Forelimb muscle (tissue), 1 donor: ENCODE measurements around the gene SLC6A17. TPM values are rescaled to one million over a fixed set of nuclear protein-coding genes. Genes with fewer than 3 reads are reported as not detected.

Experiments
- DNase-seq: peaks from one replicate; pipeline ENCODE4 v3.0.0-alpha.2; 2013; ENCODE audit warnings: low read depth
- polyA plus RNA-seq: library from polyadenylated mRNA; unstranded; fragments of 120-200 nt; gene quantifications from one replicate; pipeline ENCODE4 v1.2.1, GENCODE V29; 2013; ENCODE audit not compliant: insufficient read length

The SLC6A17 gene
- polyA plus RNA-seq, 1 donor, result 0.25 TPM

DNA sequence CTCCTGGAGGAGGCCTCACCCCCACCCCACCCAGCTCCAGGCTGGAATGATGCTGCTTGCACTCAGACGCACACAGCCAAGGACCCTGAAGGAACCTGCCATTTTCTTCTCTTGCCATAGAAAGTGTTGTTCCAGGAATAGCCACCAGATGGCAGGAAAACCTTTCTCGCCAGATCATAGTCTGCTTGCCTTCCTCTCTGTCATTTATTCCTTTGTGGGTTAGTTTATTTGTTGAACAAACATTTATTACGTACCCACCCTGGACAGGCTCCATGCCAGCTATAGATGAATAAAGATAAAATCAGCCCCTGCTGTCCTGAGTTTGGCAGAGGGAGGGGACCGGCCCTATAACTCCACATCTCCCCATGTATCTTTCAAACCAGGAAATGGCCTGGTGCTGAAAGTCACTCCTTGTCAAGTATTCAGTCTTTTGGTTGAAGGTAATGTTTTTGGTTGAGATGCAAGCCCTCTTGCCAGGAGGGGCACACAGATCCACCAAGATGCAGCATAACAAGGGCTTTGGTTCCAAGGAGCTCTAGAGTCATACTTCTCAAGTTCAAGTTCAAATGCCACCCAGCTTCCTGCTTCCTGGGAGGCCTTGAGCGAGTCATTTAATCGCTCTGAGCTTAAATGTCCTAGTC is 52.8 kb downstream of the SLC6A17 start:
- no peak for DNase-seq

DNA sequence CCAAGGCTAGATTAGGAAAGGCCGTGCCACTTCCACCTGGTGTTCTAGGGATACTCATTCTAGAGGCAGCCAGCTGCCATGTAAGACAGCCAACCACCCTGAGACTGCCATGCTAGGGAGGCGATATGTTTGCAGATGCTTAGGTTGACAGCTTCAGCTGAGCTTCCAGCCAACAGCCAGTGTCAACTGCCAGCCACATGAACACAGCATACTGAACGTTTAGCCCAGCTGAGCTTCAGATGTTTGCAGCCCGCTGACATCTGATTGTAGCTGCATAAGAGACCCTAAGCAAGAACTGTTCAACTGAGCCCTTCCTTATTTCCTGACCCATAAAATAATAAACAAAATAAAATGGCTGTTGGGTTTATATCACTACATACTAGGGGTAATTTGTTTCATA is 54.9 kb downstream of the SLC6A17 start:
- no peak for DNase-seq

DNA sequence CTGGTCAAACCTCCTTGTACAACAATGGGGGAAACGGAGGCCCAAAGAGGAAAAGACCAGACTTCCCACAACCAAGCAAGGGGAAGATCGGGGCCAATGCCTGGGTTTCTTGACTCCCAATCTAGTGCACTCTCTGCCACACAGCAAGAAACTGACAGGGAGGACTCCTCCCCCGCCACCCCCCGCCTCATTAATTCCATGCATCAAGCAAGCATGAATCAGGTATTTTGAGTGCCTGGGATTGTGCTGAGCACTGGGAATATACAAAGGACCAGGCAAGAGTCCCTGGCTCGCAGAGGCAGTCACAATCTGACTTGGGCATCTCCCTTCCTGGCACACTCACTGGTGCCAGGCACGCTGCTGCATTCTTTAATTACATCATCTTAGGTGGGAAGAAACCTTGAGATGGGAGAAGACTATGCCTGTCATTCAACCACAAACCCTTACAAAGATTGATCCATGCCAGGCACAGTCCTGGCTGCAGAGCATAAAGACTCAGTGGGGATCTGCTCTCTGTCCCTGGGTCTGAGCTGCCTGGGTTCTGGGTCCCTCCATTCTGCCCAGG is 55.4 kb downstream of the SLC6A17 start:
- no peak for DNase-seq

DNA sequence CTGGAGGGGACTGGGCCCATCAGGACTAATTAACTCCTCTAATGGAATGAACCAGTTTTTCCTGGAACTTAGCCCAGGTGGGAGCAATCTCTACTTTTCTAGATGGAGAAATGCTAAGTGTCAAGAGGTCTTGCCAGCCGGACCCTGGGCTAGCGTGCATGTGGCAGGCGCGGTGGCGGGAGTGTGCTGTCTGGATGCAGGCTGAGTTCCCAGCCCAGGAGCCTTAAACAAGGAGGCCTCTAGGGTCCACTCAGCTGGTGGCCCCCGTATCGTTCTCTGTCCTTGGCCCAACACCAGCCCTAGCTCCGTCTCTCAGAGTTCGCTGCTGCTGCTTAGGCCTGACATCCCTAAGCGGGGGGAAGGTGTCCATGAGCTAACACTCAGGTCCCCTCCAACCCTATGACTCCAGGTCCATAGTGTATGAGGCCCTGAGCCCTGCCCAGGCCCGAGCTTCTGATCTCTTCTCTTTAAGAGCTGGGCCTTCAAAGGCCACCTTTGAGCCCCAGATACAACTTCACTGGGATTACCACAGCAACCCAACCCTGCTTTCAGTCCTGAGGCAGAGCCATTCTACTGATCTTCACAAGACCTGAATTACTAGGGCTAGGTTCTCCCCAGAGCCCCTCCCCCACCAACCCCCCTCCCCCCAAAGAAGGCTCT is 56.1 kb downstream of the SLC6A17 start:
- no peak for DNase-seq

DNA sequence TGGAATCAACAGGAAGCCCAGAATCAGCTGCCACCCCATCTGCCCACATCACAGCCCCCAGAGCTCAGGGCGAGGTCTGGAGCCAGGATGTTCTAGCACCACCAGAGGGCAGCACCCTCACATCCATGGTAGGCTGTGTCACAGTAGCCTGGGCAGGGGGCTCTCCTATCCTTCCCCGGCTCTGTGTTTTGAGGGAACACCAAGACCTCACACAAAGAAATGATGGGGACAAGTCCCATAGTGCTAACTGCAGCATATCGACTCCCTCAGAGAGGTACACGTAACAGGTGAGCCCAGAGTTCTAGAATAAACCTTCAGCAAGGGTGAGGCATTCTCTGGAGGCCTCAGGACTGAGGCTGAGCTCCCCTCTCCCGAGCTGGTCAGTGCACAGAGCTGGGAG is 57.5 kb downstream of the SLC6A17 start:
- no peak for DNase-seq

DNA sequence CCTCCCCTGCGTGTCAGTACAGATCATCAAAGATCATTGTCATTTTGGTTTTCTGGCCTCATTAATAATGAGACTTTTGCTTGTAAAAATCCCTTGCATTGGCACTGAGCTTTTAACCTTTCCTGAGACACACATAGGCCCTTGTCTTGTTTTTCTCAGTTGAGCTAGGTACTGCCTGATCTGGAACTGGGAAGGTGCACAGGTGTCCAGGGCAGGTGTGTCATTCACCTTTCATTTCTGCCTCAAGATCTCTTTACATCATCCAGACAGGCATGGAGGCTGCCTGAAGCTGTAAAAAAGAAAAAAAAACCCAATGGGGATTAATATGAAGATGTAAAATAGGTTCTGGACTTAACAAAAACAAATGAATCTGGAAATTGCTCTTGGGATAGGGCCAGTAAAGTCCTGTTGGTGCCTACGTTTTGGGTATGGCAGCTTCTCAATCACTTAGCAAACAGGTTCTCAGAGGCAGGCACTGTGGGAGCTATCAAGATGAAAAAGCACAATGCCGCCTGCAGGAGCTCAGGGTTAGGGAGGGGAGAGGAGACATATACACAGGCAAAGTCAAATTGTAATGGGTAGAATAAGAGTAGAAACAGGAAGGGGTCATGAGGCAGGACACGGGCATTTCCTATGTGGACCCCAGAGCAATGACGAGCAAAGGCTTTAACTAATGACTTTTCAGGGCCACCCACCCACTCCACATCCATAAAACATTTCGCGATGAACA is 58.8 kb downstream of the SLC6A17 start:
- DNase-seq, result no peak

DNA sequence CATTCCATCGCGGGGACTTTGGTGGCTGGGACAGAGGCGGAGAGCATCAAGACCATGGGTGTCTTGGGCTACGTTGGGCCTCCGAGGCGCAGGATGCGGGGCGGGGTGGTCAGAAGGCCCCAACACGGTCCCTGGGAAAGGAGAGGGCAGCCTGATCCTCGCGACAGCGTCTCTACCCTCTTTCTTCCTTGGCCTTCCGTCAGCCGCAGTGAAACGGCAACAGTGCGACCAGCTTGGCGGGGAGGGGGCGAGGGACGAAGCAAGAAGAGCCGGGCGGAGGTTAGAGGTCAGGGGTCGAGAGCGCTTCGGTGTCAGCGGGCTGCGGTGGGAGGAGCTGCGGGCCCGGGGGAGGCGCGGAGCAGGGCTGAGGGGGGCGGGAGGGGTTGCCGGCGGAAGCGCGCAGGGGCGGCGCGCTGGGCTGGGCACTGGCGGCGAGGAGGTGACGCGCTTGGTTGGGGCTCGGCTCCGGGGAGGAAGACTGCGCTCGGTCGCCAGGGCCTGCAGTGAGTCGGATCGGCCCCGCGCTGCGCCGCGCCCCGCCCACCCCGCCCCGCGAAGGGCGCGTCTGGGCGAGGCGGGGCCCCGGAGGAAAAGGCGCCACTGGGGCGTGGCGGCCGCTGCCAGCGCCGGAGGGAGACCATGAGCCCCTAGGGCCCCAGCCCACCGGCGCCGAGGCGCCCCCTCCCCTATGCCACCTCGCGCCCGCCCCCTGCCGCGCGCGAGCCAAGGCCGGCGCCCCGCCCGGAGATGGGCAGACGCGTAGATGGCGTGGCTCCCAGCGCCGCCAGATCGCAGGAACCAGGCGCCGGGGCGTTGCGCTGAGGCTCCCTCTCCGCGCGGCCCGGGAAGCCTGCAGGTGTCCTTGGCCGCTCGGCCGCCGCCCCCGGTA is 59.7 kb downstream of the SLC6A17 start, which contains the start of gene KCNC4:
KCNC4 (plus strand) TSS at position 600 of the 889 bp plus-strand sequence. CDS start 1,186 bp downstream, outside the sequence.
- DNase-seq, result no peak

DNA sequence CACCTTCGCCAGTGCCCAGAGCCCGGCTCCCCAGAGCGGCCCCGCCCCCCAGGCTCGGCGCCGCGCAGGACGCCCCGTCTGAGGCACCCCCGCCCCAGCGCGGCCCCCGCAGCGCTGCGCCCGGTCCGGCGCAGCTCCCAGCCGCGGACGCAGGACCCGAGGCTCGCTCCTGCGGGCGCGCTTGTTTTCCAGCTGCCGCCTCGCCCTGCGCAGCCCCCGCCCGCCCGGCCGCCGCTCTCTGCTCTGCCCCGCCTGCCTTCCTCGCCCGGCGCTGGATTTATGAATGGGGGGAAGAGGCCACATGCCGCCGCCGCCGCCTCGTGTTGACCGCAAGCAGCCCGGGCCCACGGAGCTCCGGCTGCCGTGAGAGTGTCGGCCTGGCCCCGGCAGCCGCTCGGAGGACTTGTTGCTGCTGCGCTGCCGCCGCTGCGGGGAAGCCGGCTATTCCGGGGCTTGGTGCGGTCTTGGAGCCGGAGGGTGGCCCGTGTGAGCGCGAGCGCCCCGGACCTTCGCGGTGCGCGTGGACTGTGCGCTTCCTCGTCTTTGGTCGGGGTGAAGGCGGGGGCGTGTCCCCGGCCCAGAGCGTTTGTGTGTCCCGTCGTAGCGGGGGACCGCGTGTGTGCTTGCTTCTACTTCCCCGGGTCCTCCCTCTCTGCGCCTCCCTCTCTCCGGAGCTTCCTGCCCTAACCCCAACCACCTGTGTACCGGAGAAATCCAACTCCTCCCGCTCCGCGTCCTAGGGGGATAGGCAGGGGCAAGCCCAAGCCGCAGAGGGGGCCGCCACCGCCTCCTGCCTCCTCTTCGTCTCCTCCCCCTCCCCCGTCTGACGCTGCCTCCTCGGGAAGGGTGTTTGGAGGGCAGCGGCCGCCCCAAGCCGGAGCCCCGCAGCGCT is 60.6 kb downstream of the SLC6A17 start:
- DNase-seq, result no peak

DNA sequence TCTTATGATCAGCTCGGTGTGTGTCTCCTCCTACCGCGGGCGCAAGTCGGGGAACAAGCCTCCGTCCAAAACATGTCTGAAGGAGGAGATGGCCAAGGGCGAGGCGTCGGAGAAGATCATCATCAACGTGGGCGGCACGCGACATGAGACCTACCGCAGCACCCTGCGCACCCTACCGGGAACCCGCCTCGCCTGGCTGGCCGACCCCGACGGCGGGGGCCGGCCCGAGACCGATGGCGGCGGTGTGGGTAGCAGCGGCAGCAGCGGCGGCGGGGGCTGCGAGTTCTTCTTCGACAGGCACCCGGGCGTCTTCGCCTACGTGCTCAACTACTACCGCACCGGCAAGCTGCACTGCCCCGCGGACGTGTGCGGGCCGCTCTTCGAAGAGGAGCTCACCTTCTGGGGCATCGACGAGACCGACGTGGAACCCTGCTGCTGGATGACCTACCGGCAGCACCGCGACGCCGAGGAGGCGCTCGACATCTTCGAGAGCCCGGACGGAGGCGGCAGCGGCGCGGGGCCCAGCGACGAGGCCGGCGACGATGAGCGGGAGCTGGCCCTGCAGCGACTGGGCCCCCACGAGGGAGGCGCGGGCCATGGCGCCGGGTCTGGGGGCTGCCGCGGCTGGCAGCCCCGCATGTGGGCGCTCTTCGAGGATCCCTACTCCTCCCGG is 61.3 kb downstream of the SLC6A17 start:
- DNase-seq, result no peak

DNA sequence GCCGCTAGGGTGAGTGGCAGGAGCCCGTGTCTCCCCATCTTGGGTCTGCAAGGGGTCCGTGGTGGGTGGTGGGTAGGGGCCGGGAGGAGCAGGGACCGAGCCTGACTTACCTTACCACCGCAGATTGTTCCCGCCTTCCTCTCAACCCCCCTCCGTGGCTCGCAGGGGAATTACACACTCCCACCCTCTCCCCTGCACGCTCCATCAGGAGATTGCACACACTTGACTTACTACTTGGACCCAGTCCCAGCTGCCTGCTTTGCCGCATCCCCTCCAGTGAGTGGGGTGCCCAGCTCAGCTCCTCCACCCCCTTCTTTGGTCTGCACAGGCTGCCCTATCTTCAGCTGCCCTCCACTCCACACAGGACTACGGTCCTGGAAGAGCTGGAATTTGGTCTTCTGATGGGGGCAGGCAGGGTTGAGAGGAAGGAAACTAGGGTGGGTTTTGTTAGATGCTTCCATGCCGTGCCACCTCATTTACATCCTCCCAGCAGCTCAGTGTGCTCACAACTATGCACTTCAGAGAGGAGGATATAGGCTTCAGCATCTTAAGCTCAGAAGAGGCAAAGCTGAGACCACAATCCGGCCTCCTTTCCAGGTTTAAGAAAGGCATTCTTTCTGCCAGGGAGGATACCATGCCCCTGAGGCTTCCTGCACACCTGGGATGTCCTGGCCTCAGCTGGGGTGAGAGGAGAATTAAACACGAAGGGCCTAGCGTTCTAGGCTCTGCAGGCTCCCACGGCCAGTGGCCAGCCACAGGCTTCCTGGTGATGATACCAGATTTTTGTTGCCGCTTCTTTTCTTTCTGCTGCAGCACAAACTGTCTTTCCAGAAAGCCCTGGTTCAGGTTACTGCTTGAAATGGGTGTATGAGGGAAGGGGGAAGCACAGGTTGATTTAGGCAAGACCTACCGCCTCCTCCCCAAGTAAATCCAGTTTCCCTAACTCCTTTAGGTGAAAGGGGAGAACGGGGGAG is 62.2 kb downstream of the SLC6A17 start:
- no peak for DNase-seq

DNA sequence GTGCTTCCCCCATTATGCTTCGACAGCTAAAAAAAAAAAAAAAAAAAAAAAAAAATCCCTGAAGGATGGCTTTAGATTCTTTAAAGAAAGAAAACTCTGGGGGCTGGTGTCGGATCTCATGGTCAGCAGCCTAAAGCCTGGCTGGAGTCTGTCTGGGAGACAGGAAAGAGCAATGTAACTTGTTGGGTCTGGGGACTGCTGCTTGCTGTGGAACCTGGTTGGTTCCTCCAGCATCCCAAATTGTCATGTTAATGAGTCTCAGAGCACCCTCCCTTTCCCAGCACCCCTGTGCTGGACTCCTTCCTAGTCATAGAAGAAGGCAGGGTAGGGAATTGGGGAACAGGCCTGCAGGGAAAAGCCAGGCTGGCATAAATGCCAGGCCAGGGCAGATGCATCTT is 62.8 kb downstream of the SLC6A17 start:
- no peak for DNase-seq

DNA sequence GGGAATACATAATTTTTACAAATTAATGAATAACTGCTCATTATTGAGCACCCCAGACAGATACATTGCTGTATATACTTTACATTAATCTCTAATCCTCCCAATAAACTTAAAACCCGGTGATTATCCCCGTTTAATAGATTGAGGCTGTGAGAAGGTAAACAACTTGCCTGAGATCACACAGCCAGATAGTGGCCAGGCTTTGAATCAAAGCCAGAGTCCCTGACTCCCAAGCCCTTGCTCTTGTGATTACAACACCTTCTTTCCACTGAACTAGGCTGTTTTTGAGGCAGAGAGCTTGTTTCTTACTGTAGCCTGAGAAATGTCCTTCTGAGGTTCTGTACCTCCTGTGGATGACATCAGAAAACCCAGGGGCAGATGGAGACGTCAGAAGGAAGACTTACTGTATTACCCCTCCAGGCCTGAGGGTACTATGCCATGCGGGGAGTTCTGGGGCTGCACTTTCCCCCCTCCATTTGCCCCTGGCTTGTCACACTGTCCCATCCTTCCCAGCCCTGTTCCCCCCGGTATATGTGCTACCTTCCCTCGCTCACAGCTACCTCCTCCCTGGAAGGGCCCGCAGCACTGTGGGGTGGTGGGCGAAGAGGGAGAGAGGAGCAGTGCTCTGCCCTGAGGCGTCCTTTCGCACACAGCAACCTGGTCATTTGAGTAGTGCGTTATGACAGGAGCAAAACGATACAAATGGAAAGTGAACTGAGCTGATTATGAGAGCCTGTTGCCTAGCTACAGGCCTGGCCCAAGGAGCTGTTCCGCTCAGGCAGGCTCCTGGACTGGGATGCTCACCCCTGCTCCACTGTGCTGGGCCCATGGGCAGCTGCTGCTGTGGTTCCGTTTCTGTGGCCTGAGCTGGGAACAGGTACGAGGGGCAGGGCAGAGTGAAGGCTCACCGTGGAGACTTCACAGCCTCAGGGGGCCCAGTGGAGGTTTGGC is 64.4 kb downstream of the SLC6A17 start:
- DNase-seq, result no peak

DNA sequence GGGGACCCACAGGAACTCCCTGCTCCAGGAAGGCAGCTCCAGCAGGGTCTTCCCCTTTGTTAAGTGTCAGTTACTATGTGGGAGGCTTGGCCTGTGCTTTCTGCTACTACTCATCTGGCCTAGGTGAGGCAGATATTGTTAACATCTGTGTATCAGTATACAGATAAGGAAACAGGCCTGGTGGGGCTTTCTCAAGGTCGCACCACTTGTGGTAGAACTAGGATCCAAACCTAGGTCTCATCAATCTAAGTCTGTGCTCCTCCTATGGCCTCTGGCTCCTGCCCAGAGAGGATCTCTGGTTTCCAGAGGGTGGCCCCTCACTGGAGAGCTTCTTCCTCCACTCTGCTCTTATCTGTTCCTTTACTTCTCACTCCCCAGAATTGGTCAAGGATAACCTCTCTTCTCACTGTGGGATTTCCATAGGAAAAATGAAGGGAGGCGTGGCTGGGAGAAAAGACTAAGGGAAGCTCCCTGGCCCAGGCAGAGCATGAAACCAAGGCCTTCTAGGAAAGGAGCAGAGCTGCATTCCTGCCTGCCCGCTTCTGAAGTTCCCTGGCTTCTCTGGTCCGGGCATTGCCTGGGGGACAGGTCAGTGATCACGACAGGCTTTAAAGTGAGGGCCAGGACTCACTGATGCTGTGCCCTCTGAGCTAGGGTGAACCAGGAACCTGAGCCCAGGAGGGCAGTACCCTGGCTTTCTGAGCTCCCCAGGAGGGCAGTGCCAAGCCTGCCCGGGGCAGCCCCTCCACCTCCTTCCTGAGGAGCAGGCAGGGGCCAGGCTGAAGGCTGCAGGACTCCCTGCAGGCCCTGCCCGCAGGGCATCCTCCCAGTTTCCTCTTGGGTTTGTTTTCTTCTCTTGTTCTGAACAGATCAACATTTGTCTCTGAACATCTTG is 65.6 kb downstream of the SLC6A17 start:
- no peak for DNase-seq

DNA sequence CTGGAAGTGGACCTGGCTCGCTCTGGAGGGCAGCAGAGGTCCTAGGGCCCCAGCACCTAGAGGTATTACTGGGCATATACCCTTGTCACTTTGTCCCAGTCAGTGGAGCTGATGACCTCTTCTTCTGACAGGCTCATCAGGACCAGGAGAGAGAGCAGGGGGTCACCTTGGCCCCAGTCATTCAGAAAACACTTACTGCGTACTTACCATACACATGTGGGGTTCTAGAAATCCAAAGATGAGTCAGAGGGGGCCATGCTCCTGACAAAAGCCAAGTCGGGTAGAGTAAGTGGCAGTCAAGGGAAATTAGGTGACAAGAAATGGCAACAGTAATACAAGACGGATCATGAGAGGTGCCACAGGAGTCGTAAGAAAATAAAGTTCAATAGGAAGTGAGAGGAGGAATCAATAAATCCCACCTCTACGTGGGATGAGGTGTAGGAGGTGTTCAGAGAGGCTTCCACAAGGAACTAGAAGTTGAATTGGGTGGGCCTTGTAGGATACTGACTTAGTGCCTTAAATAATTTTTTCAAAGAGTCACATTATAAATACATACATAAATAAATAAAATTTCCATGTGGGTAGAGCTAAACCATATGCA is 66.7 kb downstream of the SLC6A17 start:
- DNase-seq, result no peak

DNA sequence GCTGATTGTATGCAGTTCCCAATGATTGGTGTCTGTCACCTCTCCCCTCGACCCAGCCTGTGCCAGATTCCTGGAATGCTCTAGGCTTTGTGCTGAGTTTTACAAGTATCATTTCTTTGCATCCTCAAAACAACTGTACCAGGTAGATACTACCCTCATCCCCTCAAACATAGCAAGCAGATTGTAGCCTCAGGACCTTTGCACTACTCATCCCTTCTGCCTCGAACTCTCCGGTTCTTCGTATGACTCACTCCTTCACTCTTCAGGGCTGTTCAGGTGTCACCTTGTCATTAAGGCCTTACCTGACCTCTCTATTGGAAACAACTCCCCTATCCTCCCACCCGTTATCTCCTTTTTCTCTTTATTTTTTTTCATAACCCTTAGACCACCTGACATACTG is 67.8 kb downstream of the SLC6A17 start:
- DNase-seq, result no peak

DNA sequence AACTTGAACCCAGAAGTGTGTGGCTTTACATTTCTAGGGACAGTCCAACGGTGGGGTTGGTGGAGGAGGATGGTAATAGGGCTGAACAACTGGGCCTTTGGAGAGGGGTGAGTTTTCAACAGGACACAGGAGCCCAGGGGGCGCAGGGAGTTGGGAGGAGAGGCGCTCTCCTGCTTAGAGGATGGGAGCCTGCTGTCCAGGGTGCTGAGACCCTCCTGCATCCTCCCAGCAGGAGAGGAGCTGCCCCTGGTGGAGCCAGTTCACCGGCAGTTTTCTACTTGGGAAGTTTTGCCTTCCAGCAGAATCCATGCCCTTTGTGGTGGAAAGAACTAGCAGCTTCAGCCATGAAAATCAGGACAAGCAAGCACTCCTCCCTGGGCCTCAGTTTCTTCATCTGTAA is 68.4 kb downstream of the SLC6A17 start:
- DNase-seq, result no peak
